ENCODE measurements around the gene LGR6.

DNA sequence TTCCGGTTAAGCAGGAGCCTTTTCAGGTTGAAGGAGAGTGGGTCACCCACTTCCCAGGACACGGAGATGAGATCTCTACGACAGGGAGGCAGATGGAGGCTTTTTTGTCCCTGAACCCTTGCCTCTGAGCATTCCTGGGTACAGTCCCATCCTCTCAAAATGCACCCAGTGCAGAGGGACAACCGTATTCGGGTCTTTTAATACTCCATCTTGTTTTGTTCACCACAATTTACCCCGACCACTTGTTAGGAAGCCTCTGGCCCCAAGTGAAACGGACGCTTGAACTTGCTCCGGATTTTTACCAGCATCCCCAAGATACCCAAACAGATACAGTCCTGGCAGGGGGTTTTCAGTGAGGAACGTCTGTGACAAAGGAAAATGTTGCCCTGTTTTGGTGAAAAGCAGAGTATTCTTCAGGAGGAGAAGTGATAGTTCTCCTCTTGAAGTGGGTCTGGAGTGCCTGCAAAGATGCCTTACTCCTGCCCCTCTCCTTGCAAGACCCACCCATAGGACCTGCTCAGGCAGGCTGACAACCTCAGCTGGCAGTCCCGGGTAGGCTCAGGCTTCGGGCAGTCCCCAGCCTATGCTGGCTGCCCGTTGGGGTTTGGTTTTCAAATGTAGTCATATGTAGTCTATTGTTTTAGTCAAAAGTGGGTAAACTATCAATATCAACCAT is 48.4 kb upstream of the LGR6 start:
- TF ChIP-seq, protein P1, sequence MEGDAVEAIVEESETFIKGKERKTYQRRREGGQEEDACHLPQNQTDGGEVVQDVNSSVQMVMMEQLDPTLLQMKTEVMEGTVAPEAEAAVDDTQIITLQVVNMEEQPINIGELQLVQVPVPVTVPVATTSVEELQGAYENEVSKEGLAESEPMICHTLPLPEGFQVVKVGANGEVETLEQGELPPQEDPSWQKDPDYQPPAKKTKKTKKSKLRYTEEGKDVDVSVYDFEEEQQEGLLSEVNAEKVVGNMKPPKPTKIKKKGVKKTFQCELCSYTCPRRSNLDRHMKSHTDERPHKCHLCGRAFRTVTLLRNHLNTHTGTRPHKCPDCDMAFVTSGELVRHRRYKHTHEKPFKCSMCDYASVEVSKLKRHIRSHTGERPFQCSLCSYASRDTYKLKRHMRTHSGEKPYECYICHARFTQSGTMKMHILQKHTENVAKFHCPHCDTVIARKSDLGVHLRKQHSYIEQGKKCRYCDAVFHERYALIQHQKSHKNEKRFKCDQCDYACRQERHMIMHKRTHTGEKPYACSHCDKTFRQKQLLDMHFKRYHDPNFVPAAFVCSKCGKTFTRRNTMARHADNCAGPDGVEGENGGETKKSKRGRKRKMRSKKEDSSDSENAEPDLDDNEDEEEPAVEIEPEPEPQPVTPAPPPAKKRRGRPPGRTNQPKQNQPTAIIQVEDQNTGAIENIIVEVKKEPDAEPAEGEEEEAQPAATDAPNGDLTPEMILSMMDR (IDR thresholded peaks at IDR 0.05), result no peak
- no peak for TF ChIP-seq EP300 (IDR thresholded peaks at IDR 0.05)
- TF ChIP-seq POLR2A (IDR thresholded peaks at IDR 0.05; ENCODE audit: low read depth), result no peak
- no peak for TF ChIP-seq POLR2AphosphoS5 (IDR thresholded peaks at IDR 0.05)

Data from esophagus muscularis mucosa (tissue), 4 donors.